ENCODE data around the gene KIF11.

The KIF11 gene

GRCh38 chr10:92592761-92593618 lies at the start of gene KIF11:
KIF11 (plus strand) TSS chr10:92593130; CDS start chr10:92593376, 246 bp downstream.
- Histone ChIP-seq H3K27me3 (ENCODE audit: insufficient read depth, insufficient read length) (no peaks in the 10 kb centered on the region), H3K9me3 (ENCODE audit: insufficient read depth, low read length) (no peaks in the 10 kb centered on the region), H3K36me3 (ENCODE audit: insufficient read depth, insufficient read length, low read length) (no peaks in the 10 kb centered on the region), H3K9ac (ENCODE audit: insufficient read length, low read depth) (peak within 1 kb of the TSS; percentile 89), H3K4me1 (ENCODE audit: insufficient read depth, insufficient read length) (no peaks in the 10 kb centered on the region), H3K4me3 (ENCODE audit: insufficient read length, low read depth) (peak within 1 kb of the TSS; percentile 84)
- TF ChIP-seq SUZ12 (IDR thresholded peaks at IDR 0.05; ENCODE audit: extremely low read depth, insufficient read depth, insufficient read length) (no peak), YY1 (IDR thresholded peaks at IDR 0.05; ENCODE audit: insufficient read depth, insufficient read length) (no peak), ZNF274 (IDR thresholded peaks at IDR 0.05; ENCODE audit: low read depth, low read length) (no peak)
- peak; percentile 92 for DNase-seq (ENCODE audit: low read depth, low spot score)

GRCh38 chr10:92544296-92544695 lies 48.6 kb upstream of the KIF11 start:
- Histone ChIP-seq H3K9me3 (ENCODE audit: insufficient read depth, low read length) (no peaks in the 10 kb centered on the region), H3K4me3 (ENCODE audit: insufficient read length, low read depth) (no peak overlapping the region), H3K4me1 (ENCODE audit: insufficient read depth, insufficient read length) (no peaks in the 10 kb centered on the region), H3K9ac (ENCODE audit: insufficient read length, low read depth) (no peak overlapping the region), H3K27me3 (ENCODE audit: insufficient read depth, insufficient read length) (no peaks in the 10 kb centered on the region), H3K36me3 (ENCODE audit: insufficient read depth, insufficient read length, low read length) (peaks cover 12% of the 10 kb centered on the region)
- TF ChIP-seq SUZ12 (IDR thresholded peaks at IDR 0.05; ENCODE audit: extremely low read depth, insufficient read depth, insufficient read length) (no peak), ZNF274 (IDR thresholded peaks at IDR 0.05; ENCODE audit: low read depth, low read length) (no peak), YY1 (IDR thresholded peaks at IDR 0.05; ENCODE audit: insufficient read depth, insufficient read length) (no peak)
- DNase-seq (ENCODE audit: low read depth, low spot score), result peak; percentile 3

- Histone ChIP-seq H3K9me3 (ENCODE audit: insufficient read depth, low read length) (no peaks in the 10 kb centered on the region), H3K4me3 (ENCODE audit: insufficient read length, low read depth) (no peak overlapping the region), H3K27me3 (ENCODE audit: insufficient read depth, insufficient read length) (no peaks in the 10 kb centered on the region), H3K36me3 (ENCODE audit: insufficient read depth, insufficient read length, low read length) (peaks cover 10% of the 10 kb centered on the region), H3K9ac (ENCODE audit: insufficient read length, low read depth) (no peak overlapping the region), H3K4me1 (ENCODE audit: insufficient read depth, insufficient read length) (no peaks in the 10 kb centered on the region)
- TF ChIP-seq ZNF274 (IDR thresholded peaks at IDR 0.05; ENCODE audit: low read depth, low read length), result no peak
- no peak for TF ChIP-seq YY1 (IDR thresholded peaks at IDR 0.05; ENCODE audit: insufficient read depth, insufficient read length)
- no peak for TF ChIP-seq SUZ12 (IDR thresholded peaks at IDR 0.05; ENCODE audit: extremely low read depth, insufficient read depth, insufficient read length)
- DNase-seq (ENCODE audit: low read depth, low spot score), result no peak
Measured at GRCh38 chr10:92545556-92545955, 47.4 kb upstream of the KIF11 start.

GRCh38 chr10:92547676-92548075 lies 45.3 kb upstream of the KIF11 start:
- H3K4me1 ChIP-seq (ENCODE audit: insufficient read depth, insufficient read length), result no peaks in the 10 kb centered on the region
- H3K9me3 ChIP-seq (ENCODE audit: insufficient read depth, low read length), result no peaks in the 10 kb centered on the region
- TF ChIP-seq SUZ12 (IDR thresholded peaks at IDR 0.05; ENCODE audit: extremely low read depth, insufficient read depth, insufficient read length) (no peak), ZNF274 (IDR thresholded peaks at IDR 0.05; ENCODE audit: low read depth, low read length) (no peak), YY1 (IDR thresholded peaks at IDR 0.05; ENCODE audit: insufficient read depth, insufficient read length) (no peak)
- peaks cover 10% of the 10 kb centered on the region for H3K36me3 ChIP-seq (ENCODE audit: insufficient read depth, insufficient read length, low read length)
- H3K4me3 ChIP-seq (ENCODE audit: insufficient read length, low read depth), result no peak overlapping the region
- H3K9ac ChIP-seq (ENCODE audit: insufficient read length, low read depth), result no peak overlapping the region
- no peaks in the 10 kb centered on the region for H3K27me3 ChIP-seq (ENCODE audit: insufficient read depth, insufficient read length)
- no peak for DNase-seq (ENCODE audit: low read depth, low spot score)

GRCh38 chr10:92550924-92551323 lies 42.0 kb upstream of the KIF11 start:
- H3K9ac ChIP-seq (ENCODE audit: insufficient read length, low read depth), result no peak overlapping the region
- H3K4me1 ChIP-seq (ENCODE audit: insufficient read depth, insufficient read length), result no peaks in the 10 kb centered on the region
- no peak for DNase-seq (ENCODE audit: low read depth, low spot score)
- peaks cover 8% of the 10 kb centered on the region; the same call in 1 of the 2 replicates for H3K9me3 ChIP-seq (ENCODE audit: insufficient read depth, low read length)
- H3K4me3 ChIP-seq (ENCODE audit: insufficient read length, low read depth), result no peak overlapping the region
- TF ChIP-seq YY1 (IDR thresholded peaks at IDR 0.05; ENCODE audit: insufficient read depth, insufficient read length), result no peak
- no peak for TF ChIP-seq ZNF274 (IDR thresholded peaks at IDR 0.05; ENCODE audit: low read depth, low read length)
- TF ChIP-seq SUZ12 (IDR thresholded peaks at IDR 0.05; ENCODE audit: extremely low read depth, insufficient read depth, insufficient read length), result no peak
- no peaks in the 10 kb centered on the region for H3K27me3 ChIP-seq (ENCODE audit: insufficient read depth, insufficient read length)
- peaks cover 15% of the 10 kb centered on the region for H3K36me3 ChIP-seq (ENCODE audit: insufficient read depth, insufficient read length, low read length)

GRCh38 chr10:92552310-92552709 lies 40.6 kb upstream of the KIF11 start:
- Histone ChIP-seq H3K9me3 (ENCODE audit: insufficient read depth, low read length) (peaks cover 8% of the 10 kb centered on the region; the same call in 1 of the 2 replicates), H3K27me3 (ENCODE audit: insufficient read depth, insufficient read length) (no peaks in the 10 kb centered on the region), H3K36me3 (ENCODE audit: insufficient read depth, insufficient read length, low read length) (peaks cover 17% of the 10 kb centered on the region), H3K9ac (ENCODE audit: insufficient read length, low read depth) (no peak overlapping the region), H3K4me3 (ENCODE audit: insufficient read length, low read depth) (no peak overlapping the region), H3K4me1 (ENCODE audit: insufficient read depth, insufficient read length) (no peaks in the 10 kb centered on the region)
- TF ChIP-seq ZNF274 (IDR thresholded peaks at IDR 0.05; ENCODE audit: low read depth, low read length) (no peak), YY1 (IDR thresholded peaks at IDR 0.05; ENCODE audit: insufficient read depth, insufficient read length) (no peak), SUZ12 (IDR thresholded peaks at IDR 0.05; ENCODE audit: extremely low read depth, insufficient read depth, insufficient read length) (no peak)
- DNase-seq (ENCODE audit: low read depth, low spot score), result no peak

- Histone ChIP-seq H3K36me3 (ENCODE audit: insufficient read depth, insufficient read length, low read length) (peaks cover 19% of the 10 kb centered on the region), H3K9me3 (ENCODE audit: insufficient read depth, low read length) (peaks cover 8% of the 10 kb centered on the region; the same call in 1 of the 2 replicates)
Measured at GRCh38 chr10:92553959-92554358, 39.0 kb upstream of the KIF11 start.

More at GRCh38 chr10:92553959-92554358, 39.0 kb upstream of the KIF11 start:
- no peak for TF ChIP-seq SUZ12 (IDR thresholded peaks at IDR 0.05; ENCODE audit: extremely low read depth, insufficient read depth, insufficient read length)
- Histone ChIP-seq H3K27me3 (ENCODE audit: insufficient read depth, insufficient read length) (no peaks in the 10 kb centered on the region), H3K4me1 (ENCODE audit: insufficient read depth, insufficient read length) (no peaks in the 10 kb centered on the region), H3K4me3 (ENCODE audit: insufficient read length, low read depth) (no peak overlapping the region), H3K9ac (ENCODE audit: insufficient read length, low read depth) (no peak overlapping the region)
- DNase-seq (ENCODE audit: low read depth, low spot score), result no peak
